Measurements from ENCODE around the gene OGG1. TPM values are rescaled to one million over a fixed set of nuclear protein-coding genes. Genes with fewer than 3 reads are reported as not detected.
A peak's percentile ranks its signal among the peaks of the same experiment; 100 is the strongest.

Gene OGG1
- total and polyA plus RNA-seq, 11 donors, result 6.2 to 14.8 (median 9.5) TPM

DNA sequence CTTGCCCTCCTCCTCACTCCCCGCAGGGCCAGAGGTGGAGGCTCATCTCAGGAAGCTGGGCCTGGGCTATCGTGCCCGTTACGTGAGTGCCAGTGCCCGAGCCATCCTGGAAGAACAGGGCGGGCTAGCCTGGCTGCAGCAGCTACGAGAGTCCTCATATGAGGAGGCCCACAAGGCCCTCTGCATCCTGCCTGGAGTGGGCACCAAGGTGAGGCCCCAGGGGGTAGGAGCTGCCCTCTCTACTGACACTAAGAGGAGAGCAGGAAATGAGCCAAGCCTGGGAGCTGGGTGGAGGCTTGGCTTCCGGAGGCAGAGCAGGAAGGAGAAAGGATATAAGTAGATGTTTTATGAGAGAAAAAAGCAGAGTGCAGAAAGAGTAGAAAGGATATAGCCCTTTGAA, 4.9 kb downstream of the OGG1 start:
- peaks cover 0 to 80% (median 63%) of the 10 kb centered on the region in 9 donors for H3K36me3 ChIP-seq
- H3K4me3 ChIP-seq, result no peak overlapping the region
- intact Hi-C loops (cut with DNase I), result loop anchor here in 3 of 10 donors (5.0 kb wide), 2 partner anchors 33 to 38 kb away; partner anchors contain the start of genes ARPC4 (in 2 of the 3) and TADA3 (in 2 of the 3)
- no peak for TF ChIP-seq POLR2A (IDR thresholded peaks at IDR 0.05)
- TF ChIP-seq, protein P1, sequence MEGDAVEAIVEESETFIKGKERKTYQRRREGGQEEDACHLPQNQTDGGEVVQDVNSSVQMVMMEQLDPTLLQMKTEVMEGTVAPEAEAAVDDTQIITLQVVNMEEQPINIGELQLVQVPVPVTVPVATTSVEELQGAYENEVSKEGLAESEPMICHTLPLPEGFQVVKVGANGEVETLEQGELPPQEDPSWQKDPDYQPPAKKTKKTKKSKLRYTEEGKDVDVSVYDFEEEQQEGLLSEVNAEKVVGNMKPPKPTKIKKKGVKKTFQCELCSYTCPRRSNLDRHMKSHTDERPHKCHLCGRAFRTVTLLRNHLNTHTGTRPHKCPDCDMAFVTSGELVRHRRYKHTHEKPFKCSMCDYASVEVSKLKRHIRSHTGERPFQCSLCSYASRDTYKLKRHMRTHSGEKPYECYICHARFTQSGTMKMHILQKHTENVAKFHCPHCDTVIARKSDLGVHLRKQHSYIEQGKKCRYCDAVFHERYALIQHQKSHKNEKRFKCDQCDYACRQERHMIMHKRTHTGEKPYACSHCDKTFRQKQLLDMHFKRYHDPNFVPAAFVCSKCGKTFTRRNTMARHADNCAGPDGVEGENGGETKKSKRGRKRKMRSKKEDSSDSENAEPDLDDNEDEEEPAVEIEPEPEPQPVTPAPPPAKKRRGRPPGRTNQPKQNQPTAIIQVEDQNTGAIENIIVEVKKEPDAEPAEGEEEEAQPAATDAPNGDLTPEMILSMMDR (IDR thresholded peaks at IDR 0.05), result no peak
- peak overlapping the region in 7 of 12 donors; percentile 0 to 63 (median 40) for H3K27ac ChIP-seq
- DNase-seq (no peak), ATAC-seq (no peak)
- no peaks in the 10 kb centered on the region for H3K9me3 ChIP-seq
- no peaks in the 10 kb centered on the region for H3K27me3 ChIP-seq
- peaks cover 4 to 35% (median 22%) of the 10 kb centered on the region in 12 donors for H3K4me1 ChIP-seq
- WGBS, 4 donors, result 55 to 72% (median 66%) methylated on average over 4 to 8 of the region's 8 CpGs

DNA sequence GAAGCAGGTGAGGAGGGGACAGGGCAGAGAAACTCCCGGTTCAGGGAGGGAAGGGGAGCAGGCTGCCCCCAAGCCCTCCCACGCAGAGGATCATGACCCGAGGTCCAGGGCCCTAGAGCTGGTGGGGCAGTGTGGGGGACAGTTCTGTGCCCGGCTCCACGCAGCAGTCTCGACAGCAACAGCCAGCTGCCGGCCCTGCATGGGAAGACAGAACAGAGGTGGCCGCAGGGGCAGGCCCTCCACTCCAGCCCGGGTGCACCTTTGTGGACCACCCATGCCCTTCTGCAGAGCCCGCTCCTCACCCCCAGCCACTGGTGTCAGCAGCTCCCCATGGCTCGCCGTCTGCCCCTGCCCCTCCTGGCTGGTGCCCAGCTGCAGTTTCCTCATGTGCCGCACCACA, 7.7 kb downstream of the OGG1 start:
- Histone ChIP-seq H3K4me3 (no peak overlapping the region), H3K36me3 (peaks cover 0 to 92% (median 75%) of the 10 kb centered on the region in 9 donors), H3K27me3 (no peaks in the 10 kb centered on the region), H3K9me3 (no peaks in the 10 kb centered on the region), H3K27ac (no peak overlapping the region), H3K4me1 (peaks cover 0 to 17% (median 9%) of the 10 kb centered on the region in 12 donors)
- intact Hi-C loops (cut with DNase I), result no loop called here
- no peak for TF ChIP-seq POLR2A (IDR thresholded peaks at IDR 0.05)
- DNase-seq, result no peak
- no peak for ATAC-seq
- WGBS, 4 donors, result 88 to 94% (median 93%) methylated on average over 4 to 13 of the region's 13 CpGs

DNA sequence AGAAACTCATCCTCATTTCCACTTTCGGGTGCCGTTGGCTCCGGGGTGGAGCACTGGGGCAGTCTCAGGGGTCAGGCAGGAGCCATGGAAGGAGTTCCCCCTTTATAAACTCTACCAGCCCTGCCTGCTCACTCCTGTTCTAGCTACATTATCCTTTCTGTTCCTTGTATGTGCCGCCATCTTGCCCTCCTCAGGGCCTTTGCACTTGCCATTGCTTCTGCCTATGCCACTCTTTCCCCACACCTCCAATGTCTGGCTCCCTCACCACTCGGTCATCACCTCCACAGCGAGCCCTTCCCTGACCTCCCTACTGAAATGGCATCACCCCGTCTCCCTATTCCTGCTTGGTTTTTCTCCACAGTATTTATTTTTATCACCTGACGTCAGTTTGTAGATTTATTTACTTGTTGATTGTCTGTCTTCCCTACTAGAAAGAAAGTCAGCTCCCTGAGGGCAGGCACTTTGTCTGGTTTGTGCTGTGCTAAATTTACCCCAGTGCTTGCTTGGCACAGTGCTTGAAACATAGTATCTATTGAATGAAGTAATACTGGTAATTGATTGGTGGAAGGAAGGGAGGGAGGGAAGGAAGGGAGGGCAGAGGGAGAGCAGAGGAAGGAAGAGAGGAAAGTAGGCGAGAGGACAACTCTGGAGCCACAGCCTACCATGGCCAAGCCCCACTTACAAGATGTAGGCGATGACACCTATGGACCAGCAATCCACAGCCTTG, 11.2 kb downstream of the OGG1 start:
- intact Hi-C loops (cut with DNase I), result no loop called here
- Histone ChIP-seq H3K36me3 (peaks cover 0 to 95% (median 69%) of the 10 kb centered on the region in 9 donors), H3K9me3 (no peaks in the 10 kb centered on the region), H3K4me1 (no peaks in the 10 kb centered on the region), H3K27me3 (no peaks in the 10 kb centered on the region), H3K27ac (no peak overlapping the region), H3K4me3 (no peak overlapping the region)
- ATAC-seq (no peak), DNase-seq (no peak)
- TF ChIP-seq, protein P1 (IDR thresholded peaks at IDR 0.05), result no peak
- TF ChIP-seq POLR2A (IDR thresholded peaks at IDR 0.05), result no peak
- WGBS, 4 donors, result 95 to 97% (median 95%) methylated on average over 10 of the region's 10 CpGs

DNA sequence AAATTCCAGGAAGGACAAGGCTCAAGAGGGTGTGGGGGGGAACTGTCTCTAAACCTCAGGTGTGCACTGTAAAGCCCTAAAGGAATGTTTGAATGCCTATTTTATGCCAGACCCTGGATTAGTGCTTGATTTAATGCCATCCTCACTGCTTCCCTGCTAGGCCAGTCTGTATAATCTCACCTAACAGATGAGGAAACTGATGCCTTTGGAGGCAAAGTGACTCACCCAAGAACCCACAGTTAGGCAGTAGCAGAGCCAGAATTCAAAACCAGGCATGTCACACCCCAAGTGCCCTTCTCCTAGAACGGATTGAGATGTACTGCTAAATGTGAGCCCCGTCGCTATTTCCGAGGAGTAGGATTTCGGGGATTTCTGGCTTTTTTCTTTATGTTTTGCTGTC, 12.2 kb downstream of the OGG1 start:
- Histone ChIP-seq H3K9me3 (no peaks in the 10 kb centered on the region), H3K27ac (no peak overlapping the region), H3K4me1 (peaks cover 0 to 5% (median 3%) of the 10 kb centered on the region in 12 donors), H3K4me3 (no peak overlapping the region), H3K36me3 (peaks cover 0 to 90% (median 62%) of the 10 kb centered on the region in 9 donors), H3K27me3 (no peaks in the 10 kb centered on the region)
- TF ChIP-seq, protein P1 (IDR thresholded peaks at IDR 0.05), result no peak
- TF ChIP-seq POLR2A (IDR thresholded peaks at IDR 0.05), result no peak
- intact Hi-C loops (cut with DNase I), result no loop called here
- WGBS, 4 donors, result 93 to 98% (median 96%) methylated on average over 5 of the region's 5 CpGs
- ATAC-seq, result no peak
- no peak for DNase-seq
